Liver (tissue), 9 donors: ENCODE measurements around the gene ORAI1. TPM values are rescaled to one million over a fixed set of nuclear protein-coding genes. Genes with fewer than 3 reads are reported as not detected.

Experiments
- DNase-seq: peaks from one replicate; pipeline ENCODE4 v3.0.0-alpha.2; 2017; ENCODE audit warnings: low spot score
- H3K27ac ChIP-seq, 2 donors: one replicate each; pipeline ENCODE4 v1.7.0; 2013; ENCODE audit warnings: inconsistent platforms in 2 of 2, low read length in 2 of 2, control low read depth in 1 of 2, low read depth in 1 of 2, mild to moderate bottlenecking in 1 of 2
- H3K27me3 ChIP-seq, 4 donors: one replicate each; pipeline versions ENCODE4 v1.6.1 to v1.7.0; 2013; ENCODE audit warnings: low read length in 3 of 4, inconsistent platforms in 1 of 4, mild to moderate bottlenecking in 1 of 4, moderate library complexity in 1 of 4; ENCODE audit not compliant: control insufficient read depth in 4 of 4, insufficient read depth in 4 of 4
- H3K36me3 ChIP-seq, 4 donors: one replicate each; pipeline versions ENCODE4 v1.6.1 to v1.7.0; 2013; ENCODE audit warnings: low read length in 3 of 4, mild to moderate bottlenecking in 3 of 4, low read depth in 1 of 4, moderate library complexity in 1 of 4; ENCODE audit not compliant: control insufficient read depth in 4 of 4, insufficient read depth in 3 of 4
- H3K4me1 ChIP-seq, 4 donors: one replicate each; pipeline versions ENCODE4 v1.6.1 to v1.7.0; 2013; ENCODE audit warnings: low read length in 3 of 4, mild to moderate bottlenecking in 3 of 4, moderate library complexity in 1 of 4; ENCODE audit not compliant: control insufficient read depth in 4 of 4, insufficient read depth in 4 of 4
- H3K4me3 ChIP-seq, 3 donors: one replicate each; pipeline versions ENCODE4 v1.6.1 to v1.7.0; 2013; ENCODE audit warnings: low read length in 3 of 3, control low read depth in 1 of 3, low read depth in 1 of 3, mild to moderate bottlenecking in 1 of 3
- H3K9ac ChIP-seq, 2 donors: one replicate each; pipeline ENCODE4 v1.7.0; 2013; ENCODE audit warnings: low read length in 2 of 2, mild to moderate bottlenecking in 2 of 2, moderate library complexity in 2 of 2, control low read depth in 1 of 2, low read depth in 1 of 2
- H3K9me3 ChIP-seq, 4 donors: one replicate each; pipeline versions ENCODE4 v1.6.1 to v1.7.0; 2013; ENCODE audit warnings: low read length in 3 of 4; ENCODE audit not compliant: control insufficient read depth in 4 of 4
- FOXA1 ChIP-seq: IDR thresholded peaks from 2 replicates; pipeline ENCODE4 v1.6.1; 2016; ENCODE audit warnings: antibody characterized with exemption
- GABPA ChIP-seq, 2 donors: IDR thresholded peaks in 1 of 2; conservative IDR thresholded peaks in 1 of 2; 2 replicates each; pipeline ENCODE4 v1.6.1; 2016; ENCODE audit warnings: antibody characterized with exemption in 2 of 2, mild to moderate bottlenecking in 1 of 2, moderate library complexity in 1 of 2
- HNF4A ChIP-seq, 2 donors: conservative IDR thresholded peaks; 2 replicates each; pipeline ENCODE4 v1.6.1; 2016; ENCODE audit warnings: antibody characterized with exemption in 2 of 2, mild to moderate bottlenecking in 2 of 2
- HNF4G ChIP-seq: IDR thresholded peaks from 2 replicates; pipeline ENCODE4 v1.6.1; 2016; ENCODE audit warnings: antibody characterized with exemption
- JUND ChIP-seq, 2 donors: IDR thresholded peaks; 2 replicates each; pipeline ENCODE4 v1.6.1; 2016; ENCODE audit warnings: antibody characterized with exemption in 2 of 2
- RAD21 ChIP-seq, 2 donors: IDR thresholded peaks; 2 replicates each; pipeline ENCODE4 v1.6.1; 2016; ENCODE audit warnings: antibody characterized with exemption in 2 of 2, mild to moderate bottlenecking in 2 of 2
- RXRA ChIP-seq, 2 donors: IDR thresholded peaks; 2 replicates each; pipeline ENCODE4 v1.6.1; 2017 to 2018; ENCODE audit warnings: antibody characterized with exemption in 2 of 2, mild to moderate bottlenecking in 1 of 2
- SP1 ChIP-seq: IDR thresholded peaks from 2 replicates; pipeline ENCODE4 v1.6.1; 2018; ENCODE audit warnings: antibody characterized with exemption, mild to moderate bottlenecking
- TAF1 ChIP-seq: conservative IDR thresholded peaks from 2 replicates; pipeline ENCODE4 v1.6.1; 2016; ENCODE audit warnings: antibody characterized with exemption, mild to moderate bottlenecking
- YY1 ChIP-seq: IDR thresholded peaks from 2 replicates; pipeline ENCODE4 v1.6.1; 2016; ENCODE audit warnings: antibody characterized with exemption, mild to moderate bottlenecking
- WGBS: extraction: QIAGEN DNeasy Blood & Tissue Kit; methylation state at CpG from one replicate; pipeline ENCODE4 v1.1.7; 2013; 5-methylcytosine and 5-hydroxymethylcytosine counted together
- polyA plus RNA-seq, 2 donors: library from polyadenylated mRNA; stranded (reverse) in 1 of 2; unstranded in 1 of 2; fragments of 200-250 nt in 1 of 2; fragments of >200 nt in 1 of 2; fragmentation: Nextera tagmentation in 1 of 2; extraction: Ambion mirVana in 1 of 2; gene quantifications; one replicate each; pipeline versions ENCODE4 v1.2.1 to v1.2.3, GENCODE V29; 2013 to 2015
- total RNA-seq, 2 donors: library from RNA; depleted of rRNA; stranded (reverse); fragments of >200 nt; gene quantifications; one replicate each; pipeline ENCODE4 v1.2.3, GENCODE V29; 2014
- TF ChIP-seq, protein P1 (sequence below): IDR thresholded peaks from 2 replicates; pipeline ENCODE4 v1.6.1; 2016; ENCODE audit warnings: antibody characterized with exemption
- TF ChIP-seq, protein P2 (sequence below): fragments of 150-350 bp; IDR thresholded peaks from 2 replicates; pipeline ENCODE4 v1.5.1; 2017; ENCODE audit warnings: improper control_type of control experiment, low read depth, low read length; ENCODE audit not compliant: missing input control
- TF ChIP-seq, protein P3 (sequence below): IDR thresholded peaks from 2 replicates; pipeline ENCODE4 v1.6.1; 2016; ENCODE audit warnings: antibody characterized with exemption, mild to moderate bottlenecking
- donor health status: healthy.
- donor health status: healthy.
- donor health status: healthy.
- donor health status: healthy.
- donor health status: healthy.

ORAI1 gene
- total and polyA plus RNA-seq, 4 donors, result 5.3 to 10.9 (median 9.3) TPM

DNA sequence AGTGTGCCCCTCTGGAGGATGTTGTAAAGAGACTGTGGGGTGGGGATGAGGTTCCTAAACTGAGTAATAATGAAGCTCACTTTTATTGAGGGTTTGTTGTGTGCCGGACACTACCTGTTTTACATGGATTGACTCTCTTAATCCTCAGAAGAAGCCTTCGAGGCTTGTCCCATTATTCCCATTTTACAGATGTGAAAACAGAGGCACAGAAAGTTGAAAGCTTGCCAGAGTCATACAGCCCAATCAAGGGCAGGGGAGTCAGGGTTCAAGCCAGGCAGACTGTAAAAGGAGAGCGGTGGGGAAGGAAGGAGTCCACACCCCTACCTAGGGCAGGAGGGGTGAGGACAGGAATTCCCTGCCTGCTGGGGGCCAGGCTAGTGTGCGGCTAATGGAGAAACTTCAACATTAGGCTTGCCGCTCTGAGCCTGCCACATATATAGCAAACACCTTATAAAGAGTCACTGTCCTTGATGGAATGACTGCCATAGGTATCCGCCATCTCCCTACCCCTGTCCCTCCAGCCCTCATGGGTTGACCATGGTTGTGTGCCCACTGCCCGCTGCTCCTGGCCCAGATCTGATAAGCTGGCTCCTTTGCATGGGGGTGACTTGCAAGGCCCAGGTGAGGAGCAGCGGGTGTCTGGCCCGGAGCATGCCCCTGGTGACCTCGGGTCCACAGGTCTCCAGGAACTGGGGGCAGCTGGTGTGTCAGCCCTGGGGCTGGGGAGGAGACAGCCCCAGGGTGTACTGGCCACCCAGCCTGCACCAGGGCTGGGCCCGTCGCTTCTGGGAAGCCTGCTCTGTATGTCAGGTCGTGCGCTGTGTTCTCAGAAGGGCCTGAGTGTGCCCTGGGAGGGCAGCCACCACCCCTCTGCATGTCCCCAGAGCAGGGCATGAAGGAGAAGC lies 12.2 kb downstream of the ORAI1 start:
- H3K9ac ChIP-seq, result no peak overlapping the region
- no peaks in the 10 kb centered on the region for H3K9me3 ChIP-seq
- peaks cover 0 to 11% (median 2%) of the 10 kb centered on the region in 4 donors for H3K36me3 ChIP-seq
- WGBS, result 80% methylated on average over 14 of the region's 14 CpGs
- TF ChIP-seq FOXA1, result no peak
- TF ChIP-seq, protein P1, sequence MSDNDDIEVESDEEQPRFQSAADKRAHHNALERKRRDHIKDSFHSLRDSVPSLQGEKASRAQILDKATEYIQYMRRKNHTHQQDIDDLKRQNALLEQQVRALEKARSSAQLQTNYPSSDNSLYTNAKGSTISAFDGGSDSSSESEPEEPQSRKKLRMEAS, result no peak
- TF ChIP-seq, protein P2, sequence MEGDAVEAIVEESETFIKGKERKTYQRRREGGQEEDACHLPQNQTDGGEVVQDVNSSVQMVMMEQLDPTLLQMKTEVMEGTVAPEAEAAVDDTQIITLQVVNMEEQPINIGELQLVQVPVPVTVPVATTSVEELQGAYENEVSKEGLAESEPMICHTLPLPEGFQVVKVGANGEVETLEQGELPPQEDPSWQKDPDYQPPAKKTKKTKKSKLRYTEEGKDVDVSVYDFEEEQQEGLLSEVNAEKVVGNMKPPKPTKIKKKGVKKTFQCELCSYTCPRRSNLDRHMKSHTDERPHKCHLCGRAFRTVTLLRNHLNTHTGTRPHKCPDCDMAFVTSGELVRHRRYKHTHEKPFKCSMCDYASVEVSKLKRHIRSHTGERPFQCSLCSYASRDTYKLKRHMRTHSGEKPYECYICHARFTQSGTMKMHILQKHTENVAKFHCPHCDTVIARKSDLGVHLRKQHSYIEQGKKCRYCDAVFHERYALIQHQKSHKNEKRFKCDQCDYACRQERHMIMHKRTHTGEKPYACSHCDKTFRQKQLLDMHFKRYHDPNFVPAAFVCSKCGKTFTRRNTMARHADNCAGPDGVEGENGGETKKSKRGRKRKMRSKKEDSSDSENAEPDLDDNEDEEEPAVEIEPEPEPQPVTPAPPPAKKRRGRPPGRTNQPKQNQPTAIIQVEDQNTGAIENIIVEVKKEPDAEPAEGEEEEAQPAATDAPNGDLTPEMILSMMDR, result no peak
- TF ChIP-seq SP1, result no peak
- TF ChIP-seq HNF4A (conservative IDR thresholded peaks at IDR 0.05), result peak; percentile 25 to 64
- TF ChIP-seq, protein P3, sequence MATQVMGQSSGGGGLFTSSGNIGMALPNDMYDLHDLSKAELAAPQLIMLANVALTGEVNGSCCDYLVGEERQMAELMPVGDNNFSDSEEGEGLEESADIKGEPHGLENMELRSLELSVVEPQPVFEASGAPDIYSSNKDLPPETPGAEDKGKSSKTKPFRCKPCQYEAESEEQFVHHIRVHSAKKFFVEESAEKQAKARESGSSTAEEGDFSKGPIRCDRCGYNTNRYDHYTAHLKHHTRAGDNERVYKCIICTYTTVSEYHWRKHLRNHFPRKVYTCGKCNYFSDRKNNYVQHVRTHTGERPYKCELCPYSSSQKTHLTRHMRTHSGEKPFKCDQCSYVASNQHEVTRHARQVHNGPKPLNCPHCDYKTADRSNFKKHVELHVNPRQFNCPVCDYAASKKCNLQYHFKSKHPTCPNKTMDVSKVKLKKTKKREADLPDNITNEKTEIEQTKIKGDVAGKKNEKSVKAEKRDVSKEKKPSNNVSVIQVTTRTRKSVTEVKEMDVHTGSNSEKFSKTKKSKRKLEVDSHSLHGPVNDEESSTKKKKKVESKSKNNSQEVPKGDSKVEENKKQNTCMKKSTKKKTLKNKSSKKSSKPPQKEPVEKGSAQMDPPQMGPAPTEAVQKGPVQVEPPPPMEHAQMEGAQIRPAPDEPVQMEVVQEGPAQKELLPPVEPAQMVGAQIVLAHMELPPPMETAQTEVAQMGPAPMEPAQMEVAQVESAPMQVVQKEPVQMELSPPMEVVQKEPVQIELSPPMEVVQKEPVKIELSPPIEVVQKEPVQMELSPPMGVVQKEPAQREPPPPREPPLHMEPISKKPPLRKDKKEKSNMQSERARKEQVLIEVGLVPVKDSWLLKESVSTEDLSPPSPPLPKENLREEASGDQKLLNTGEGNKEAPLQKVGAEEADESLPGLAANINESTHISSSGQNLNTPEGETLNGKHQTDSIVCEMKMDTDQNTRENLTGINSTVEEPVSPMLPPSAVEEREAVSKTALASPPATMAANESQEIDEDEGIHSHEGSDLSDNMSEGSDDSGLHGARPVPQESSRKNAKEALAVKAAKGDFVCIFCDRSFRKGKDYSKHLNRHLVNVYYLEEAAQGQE, result no peak
- TF ChIP-seq GABPA (IDR thresholded peaks at IDR 0.05 in 1 of 2, conservative IDR thresholded peaks at IDR 0.05 in 1 of 2), result no peak
- H3K4me1 ChIP-seq, result peaks cover 0 to 6% (median 0%) of the 10 kb centered on the region in 4 donors
- no peak overlapping the region for H3K4me3 ChIP-seq
- no peaks in the 10 kb centered on the region for H3K27me3 ChIP-seq
- no peak overlapping the region for H3K27ac ChIP-seq
- no peak for DNase-seq

DNA sequence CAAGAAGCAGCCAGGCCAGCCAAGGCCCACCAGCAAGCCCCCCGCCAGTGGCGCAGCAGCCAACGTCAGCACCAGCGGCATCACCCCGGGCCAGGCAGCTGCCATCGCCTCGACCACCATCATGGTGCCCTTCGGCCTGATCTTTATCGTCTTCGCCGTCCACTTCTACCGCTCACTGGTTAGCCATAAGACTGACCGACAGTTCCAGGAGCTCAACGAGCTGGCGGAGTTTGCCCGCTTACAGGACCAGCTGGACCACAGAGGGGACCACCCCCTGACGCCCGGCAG lies 15.0 kb downstream of the ORAI1 start:
- Histone ChIP-seq H3K9me3 (no peaks in the 10 kb centered on the region), H3K27me3 (no peaks in the 10 kb centered on the region), H3K36me3 (peaks cover 0 to 11% (median 2%) of the 10 kb centered on the region in 4 donors), H3K4me1 (peaks cover 0 to 6% (median 0%) of the 10 kb centered on the region in 4 donors), H3K4me3 (no peak overlapping the region), H3K9ac (no peak overlapping the region), H3K27ac (no peak overlapping the region)
- no peak for DNase-seq
- WGBS, result 97% methylated on average over 18 of the region's 18 CpGs
- TF ChIP-seq, protein P1, result no peak
- TF ChIP-seq, protein P2, result no peak
- TF ChIP-seq HNF4G, result no peak
- no peak for TF ChIP-seq TAF1
- TF ChIP-seq RAD21 (IDR thresholded peaks at IDR 0.05), result no peak
- TF ChIP-seq JUND (IDR thresholded peaks at IDR 0.05), result no peak
- TF ChIP-seq YY1, result no peak
- TF ChIP-seq, protein P3, result no peak
- TF ChIP-seq HNF4A (conservative IDR thresholded peaks at IDR 0.05), result no peak
- no peak for TF ChIP-seq RXRA (IDR thresholded peaks at IDR 0.05)
- no peak for TF ChIP-seq GABPA (IDR thresholded peaks at IDR 0.05 in 1 of 2, conservative IDR thresholded peaks at IDR 0.05 in 1 of 2)
- no peak for TF ChIP-seq FOXA1
